NB4 (cell line): ENCODE data around the gene DPYSL5.

Experiments
- DNase-seq: peaks from one replicate; pipeline ENCODE4 v3.0.0; 2010; ENCODE audit warnings: low read depth
- H3K4me3 ChIP-seq: one replicate; pipeline ENCODE4 v1.5.1; 2011; ENCODE audit warnings: mild to moderate bottlenecking, low read depth, low read length, moderate library complexity
- CTCF ChIP-seq: IDR thresholded peaks from one replicate; pipeline ENCODE4 v1.5.1; 2012; ENCODE audit warnings: low read depth, low read length
- MYC ChIP-seq: IDR thresholded peaks from 2 replicates; pipeline ENCODE4 v1.6.1; 2011; ENCODE audit warnings: low read depth, low read length
- POLR2A ChIP-seq: IDR thresholded peaks from 2 replicates; pipeline ENCODE4 v1.6.1; 2011; ENCODE audit warnings: mild to moderate bottlenecking; ENCODE audit not compliant: insufficient read length; ENCODE audit errors: extremely low read depth
- TF ChIP-seq, protein P1 (sequence below): IDR thresholded peaks from 2 replicates; pipeline ENCODE4 v1.6.1; 2011; ENCODE audit warnings: low read depth, low read length

The DPYSL5 gene

GRCh38 chr2:26873286-26873983, 25.5 kb downstream of the DPYSL5 start:
- TF ChIP-seq CTCF (no peak), MYC (no peak), POLR2A (no peak)
- TF ChIP-seq, protein P1, sequence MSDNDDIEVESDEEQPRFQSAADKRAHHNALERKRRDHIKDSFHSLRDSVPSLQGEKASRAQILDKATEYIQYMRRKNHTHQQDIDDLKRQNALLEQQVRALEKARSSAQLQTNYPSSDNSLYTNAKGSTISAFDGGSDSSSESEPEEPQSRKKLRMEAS, result no peak
- H3K4me3 ChIP-seq, result no peak overlapping the region
- no peak for DNase-seq

GRCh38 chr2:26874514-26874913, 26.6 kb downstream of the DPYSL5 start:
- no peak overlapping the region for H3K4me3 ChIP-seq
- no peak for DNase-seq
- no peak for TF ChIP-seq MYC
- TF ChIP-seq, protein P1, result no peak
- no peak for TF ChIP-seq CTCF
- TF ChIP-seq POLR2A, result no peak

- DNase-seq, result no peak
- TF ChIP-seq POLR2A, result no peak
- TF ChIP-seq MYC, result no peak
- TF ChIP-seq CTCF, result no peak
- TF ChIP-seq, protein P1, result no peak
- H3K4me3 ChIP-seq, result no peak overlapping the region
Observed at GRCh38 chr2:26875065-26875634, 27.2 kb downstream of the DPYSL5 start.

- TF ChIP-seq MYC, result no peak
- TF ChIP-seq, protein P1, result no peak
- no peak for TF ChIP-seq CTCF
- DNase-seq, result no peak
Observed at GRCh38 chr2:26875808-26876207, 27.9 kb downstream of the DPYSL5 start.

DNA sequence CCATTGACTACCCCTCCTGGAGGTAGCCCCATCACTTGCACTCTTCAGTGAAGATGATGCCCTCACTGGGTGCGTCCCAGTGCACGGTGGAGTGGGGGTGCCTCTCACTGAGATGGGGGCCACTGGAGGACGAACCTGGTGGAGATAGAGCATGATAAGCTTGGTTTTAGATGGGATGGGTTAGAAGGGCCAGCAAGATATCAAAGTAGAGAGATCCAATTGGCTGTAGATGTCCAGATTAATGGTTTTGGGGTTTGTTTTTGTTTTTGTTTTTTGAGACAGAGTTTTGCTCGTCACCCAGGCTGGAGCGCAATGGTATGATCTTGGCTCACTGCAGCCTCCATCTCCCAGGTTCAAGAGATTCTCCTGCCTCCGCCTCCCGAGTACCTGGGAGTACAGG, 28.3 kb downstream of the DPYSL5 start:
- no peak overlapping the region for H3K4me3 ChIP-seq
- TF ChIP-seq CTCF (no peak), POLR2A (no peak), MYC (no peak)
- TF ChIP-seq, protein P1, result no peak
- no peak for DNase-seq

More at GRCh38 chr2:26875808-26876207, 27.9 kb downstream of the DPYSL5 start:
- no peak overlapping the region for H3K4me3 ChIP-seq
